Muscle of leg (tissue), 16 donors: ENCODE results near the gene EEFSEC. TPM values are rescaled to one million over a fixed set of nuclear protein-coding genes. Genes with fewer than 3 reads are reported as not detected.

Experiments used
- DNase-seq: peaks from one replicate; pipeline ENCODE4 v3.0.0; 2013
- H3K27ac ChIP-seq: one replicate; pipeline ENCODE4 v1.5.1; 2013; ENCODE audit warnings: mild to moderate bottlenecking, low read length, control low read depth
- H3K27me3 ChIP-seq: one replicate; pipeline ENCODE4 v1.6.1; 2013; ENCODE audit warnings: low read length; ENCODE audit not compliant: control insufficient read depth, insufficient read depth
- H3K36me3 ChIP-seq: one replicate; pipeline ENCODE4 v1.6.1; 2013; ENCODE audit warnings: low read length; ENCODE audit not compliant: control insufficient read depth, insufficient read depth
- H3K4me1 ChIP-seq: one replicate; pipeline ENCODE4 v1.6.1; 2013; ENCODE audit warnings: low read length; ENCODE audit not compliant: control insufficient read depth, insufficient read depth
- H3K4me3 ChIP-seq: one replicate; pipeline ENCODE4 v1.5.1; 2013; ENCODE audit warnings: low read length, control low read depth
- H3K9me3 ChIP-seq: replicated peaks from 2 replicates; pipeline ENCODE4 v1.6.1; 2013; ENCODE audit warnings: low read depth, low read length; ENCODE audit not compliant: control insufficient read depth
- WGBS: methylation state at CpG from one replicate; pipeline ENCODE4 v1.1.5; 2013; ENCODE audit warnings: missing lambda C conversion rate; ENCODE audit not compliant: insufficient coverage; 5-methylcytosine and 5-hydroxymethylcytosine counted together
- long read RNA-seq, 11 donors: transcript quantifications; one replicate each; lab custom pipeline, GENCODE V29; 2026
- polyA plus RNA-seq, 8 donors: library from polyadenylated mRNA; unstranded; fragments of 120-200 nt; gene quantifications; one replicate each; pipeline versions ENCODE4 v1.2.1 to v1.2.3, GENCODE V29; 2013; ENCODE audit warnings: inconsistent platforms in 1 of 8, low replicate concordance in 1 of 8; ENCODE audit not compliant: insufficient read length in 8 of 8, insufficient read depth in 1 of 8
- total RNA-seq: library from RNA; stranded (reverse); fragments of 120-200 nt; gene quantifications from one replicate; pipeline ENCODE4 v1.2.4, GENCODE V29; 2013

EEFSEC gene
- total RNA-seq (5.5 TPM), polyA plus RNA-seq (10 to 100 TPM; 15.7 to 20.9 (median 17.3) TPM)
- long read RNA-seq, donor 1, partial matches to known transcripts: 0 of 4 reads
- long read RNA-seq, donor 1, other reads (novel, unspliced or antisense): 0 of 4 reads
- long read RNA-seq, donor 2: 0 reads
- long read RNA-seq, donor 3, transcript EEFSEC-201 (7 exons, 2,232 nt): major isoform, 9 of 9 reads
- long read RNA-seq, donor 3, partial matches to known transcripts: 0 of 9 reads
- long read RNA-seq, donor 3, other reads (novel, unspliced or antisense): 0 of 9 reads
- long read RNA-seq, donor 4, partial matches to known transcripts: 0 of 3 reads
- long read RNA-seq, donor 4, other reads (novel, unspliced or antisense): 0 of 3 reads
- long read RNA-seq, donor 5, transcript EEFSEC-201 (7 exons, 2,232 nt): major isoform, 14 of 20 reads
- long read RNA-seq, donor 5, partial matches to known transcripts: 6 of 20 reads
- long read RNA-seq, donor 5, other reads (novel, unspliced or antisense): 0 of 20 reads
- long read RNA-seq, donor 6, transcript EEFSEC-201 (7 exons, 2,232 nt): major isoform, 5 of 10 reads
- long read RNA-seq, donor 6, partial matches to known transcripts: 5 of 10 reads
- long read RNA-seq, donor 6, other reads (novel, unspliced or antisense): 0 of 10 reads
- long read RNA-seq, donor 7, partial matches to known transcripts: 0 of 4 reads
- long read RNA-seq, donor 7, other reads (novel, unspliced or antisense): 0 of 4 reads
- long read RNA-seq, donor 8, transcript EEFSEC-201 (7 exons, 2,232 nt): major isoform, 6 of 12 reads
- long read RNA-seq, donor 8, partial matches to known transcripts: 6 of 12 reads
- long read RNA-seq, donor 8, other reads (novel, unspliced or antisense): 0 of 12 reads
- long read RNA-seq, donor 9, partial matches to known transcripts: 0 of 3 reads
- long read RNA-seq, donor 9, other reads (novel, unspliced or antisense): 0 of 3 reads
- long read RNA-seq, donor 10, transcript EEFSEC-201 (7 exons, 2,232 nt): major isoform, 7 of 7 reads
- long read RNA-seq, donor 10, partial matches to known transcripts: 0 of 7 reads
- long read RNA-seq, donor 10, other reads (novel, unspliced or antisense): 0 of 7 reads
- long read RNA-seq, donor 11, partial matches to known transcripts: 0 of 2 reads
- long read RNA-seq, donor 11, other reads (novel, unspliced or antisense): 0 of 2 reads

GRCh38 chr3:128153156-128154041, at the start of gene EEFSEC:
Gene EEFSEC, plus strand, starts transcription at chr3:128153481. Its CDS starts 27 bp downstream, at chr3:128153508.
- peak; percentile 81 for DNase-seq
- under 1% methylated on average over 94 of the region's 96 CpGs for WGBS

GRCh38 chr3:128107834-128108233, 45.4 kb upstream of the EEFSEC start:
- H3K9me3 ChIP-seq: no peaks in the 10 kb centered on the region
- DNase-seq: peak; percentile 16
- WGBS: 61% methylated on average over 4 of the region's 8 CpGs
- no peaks in the 10 kb centered on the region for H3K27me3 ChIP-seq
- H3K27ac ChIP-seq: no peak overlapping the region
- no peaks in the 10 kb centered on the region for H3K4me1 ChIP-seq
- H3K4me3 ChIP-seq: no peak overlapping the region
- peaks cover 36% of the 10 kb centered on the region for H3K36me3 ChIP-seq

More at GRCh38 chr3:128153156-128154041, at the start of gene EEFSEC:
- peak within 1 kb of the TSS; percentile 71 for H3K27ac ChIP-seq
- H3K4me1 ChIP-seq: peaks cover 3% of the 10 kb centered on the region
- peak within 1 kb of the TSS; percentile 87 for H3K4me3 ChIP-seq
- H3K9me3 ChIP-seq: no peaks in the 10 kb centered on the region
- peaks cover 2% of the 10 kb centered on the region for H3K27me3 ChIP-seq
- peaks cover 13% of the 10 kb centered on the region for H3K36me3 ChIP-seq

- H3K36me3 ChIP-seq: peaks cover 33% of the 10 kb centered on the region
- no peak overlapping the region for H3K27ac ChIP-seq
- no peaks in the 10 kb centered on the region for H3K4me1 ChIP-seq
- H3K9me3 ChIP-seq: no peaks in the 10 kb centered on the region
- no peak for DNase-seq
- 96% methylated on average over 5 of the region's 5 CpGs for WGBS
- H3K4me3 ChIP-seq: no peak overlapping the region
- H3K27me3 ChIP-seq: no peaks in the 10 kb centered on the region
Measured at GRCh38 chr3:128111147-128111546, 42.1 kb upstream of the EEFSEC start.

GRCh38 chr3:128112357-128112968, 40.8 kb upstream of the EEFSEC start:
- no peak overlapping the region for H3K27ac ChIP-seq
- no peak overlapping the region for H3K4me3 ChIP-seq
- H3K36me3 ChIP-seq: peaks cover 37% of the 10 kb centered on the region
- no peaks in the 10 kb centered on the region for H3K9me3 ChIP-seq
- no peak for DNase-seq
- no peaks in the 10 kb centered on the region for H3K27me3 ChIP-seq
- H3K4me1 ChIP-seq: no peaks in the 10 kb centered on the region
- WGBS: 95% methylated on average over 3 of the region's 7 CpGs

- H3K27ac ChIP-seq: no peak overlapping the region
- 85% methylated on average over 6 of the region's 9 CpGs for WGBS
- no peaks in the 10 kb centered on the region for H3K27me3 ChIP-seq
- DNase-seq: no peak
- H3K36me3 ChIP-seq: peaks cover 38% of the 10 kb centered on the region
- no peak overlapping the region for H3K4me3 ChIP-seq
- H3K4me1 ChIP-seq: no peaks in the 10 kb centered on the region
- H3K9me3 ChIP-seq: no peaks in the 10 kb centered on the region
Measured at GRCh38 chr3:128113817-128114794, 39.2 kb upstream of the EEFSEC start.

GRCh38 chr3:128122013-128122412, 31.3 kb upstream of the EEFSEC start:
- Histone ChIP-seq H3K4me1 (peaks cover 9% of the 10 kb centered on the region), H3K36me3 (peaks cover 5% of the 10 kb centered on the region), H3K4me3 (no peak overlapping the region), H3K9me3 (no peaks in the 10 kb centered on the region), H3K27ac (no peak overlapping the region), H3K27me3 (no peaks in the 10 kb centered on the region)
- WGBS: no CpG with 5 or more reads among the region's 1 CpG
- no peak for DNase-seq

- H3K27ac ChIP-seq: peak overlapping the region; percentile 89
- WGBS: 0% methylated on average over 15 of the region's 22 CpGs
- H3K4me1 ChIP-seq: peaks cover 9% of the 10 kb centered on the region
Measured at GRCh38 chr3:128123156-128123537, 30.1 kb upstream of the EEFSEC start.

GRCh38 chr3:128123538-128124368, 29.5 kb upstream of the EEFSEC start, which contains the start of gene RUVBL1:
Gene RUVBL1, minus strand, starts transcription at chr3:128123812. Its CDS starts 88 bp downstream, at chr3:128123724.
- DNase-seq: peak; percentile 99

More at GRCh38 chr3:128123156-128123537, 30.1 kb upstream of the EEFSEC start:
- Histone ChIP-seq H3K9me3 (no peaks in the 10 kb centered on the region), H3K4me3 (peak overlapping the region; percentile 87), H3K27me3 (peaks cover 3% of the 10 kb centered on the region), H3K36me3 (no peaks in the 10 kb centered on the region)
- DNase-seq: no peak

More at GRCh38 chr3:128123538-128124368, 29.5 kb upstream of the EEFSEC start, which contains the start of gene RUVBL1:
- Histone ChIP-seq H3K27me3 (peaks cover 3% of the 10 kb centered on the region), H3K4me1 (peaks cover 9% of the 10 kb centered on the region), H3K4me3 (peak within 1 kb of the TSS; percentile 87), H3K36me3 (no peaks in the 10 kb centered on the region), H3K9me3 (no peaks in the 10 kb centered on the region), H3K27ac (peak within 1 kb of the TSS; percentile 89)
- WGBS: under 1% methylated on average over 45 of the region's 47 CpGs
